RWPE1 (cell line): ENCODE data around the gene CCNF.

ENCODE experiments used
- CTCF ChIA-PET: fragments of 350-600 bp; sonication (Branson Sonifier 250); formaldehyde crosslinking; extraction: SDS; loops from one replicate; lab custom pipeline; 2021; lab: Yijun Ruan, JAX
- POLR2A ChIA-PET: fragments of 400-600 bp; formaldehyde crosslinking; extraction: SDS; loops from one replicate; lab custom pipeline; 2020; ENCODE audit warnings: antibody characterized with exemption; ENCODE audit not compliant: low non-redundant PET; lab: Yijun Ruan, JAX
- DNase-seq: peaks from one replicate; pipeline ENCODE4 v3.0.0; 2012; ENCODE audit warnings: low spot score
- H3K27ac ChIP-seq: fragments of 450-650 bp; 2 replicates; pipeline ENCODE4 v1.5.1; 2017
- TF ChIP-seq, protein P1 (sequence below): fragments of 450-650 bp; conservative IDR thresholded peaks from 2 replicates; pipeline ENCODE4 v1.5.1; 2017; ENCODE audit warnings: low read depth, mild to moderate bottlenecking

The CCNF gene

DNA sequence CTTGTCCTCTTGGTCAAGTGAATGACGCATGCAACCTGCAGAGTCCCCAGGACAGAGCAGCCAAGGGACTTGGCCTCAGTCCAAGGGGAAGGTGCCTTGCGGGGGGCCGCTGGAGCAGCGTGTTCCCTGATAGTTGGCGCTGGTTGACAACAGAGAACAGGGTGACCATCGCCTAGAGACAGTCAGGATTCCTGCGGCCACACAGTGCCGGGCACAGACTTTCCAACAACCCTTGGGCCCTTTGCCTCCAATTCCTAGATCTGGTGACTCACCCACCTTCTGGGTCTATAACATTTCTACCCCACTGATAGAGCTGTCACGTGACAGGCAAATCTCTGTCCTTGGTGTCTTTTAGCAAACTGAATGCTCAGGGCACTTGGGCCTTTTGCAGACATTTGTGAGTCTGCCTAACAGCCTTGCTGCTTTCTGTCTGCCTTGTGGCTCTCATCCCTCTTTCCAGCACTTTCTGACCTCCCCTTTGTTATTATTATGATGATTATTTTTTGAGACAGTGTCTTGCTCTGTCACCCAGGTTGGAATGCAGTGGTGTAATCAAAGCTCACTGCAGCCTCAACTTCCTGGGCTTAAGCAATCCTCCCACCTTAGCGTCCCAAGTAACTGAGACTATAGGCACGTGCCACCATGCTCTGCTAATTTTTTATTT is 18.8 kb downstream of the CCNF start:
- ChIA-PET POLR2A (interaction anchor here (0.6 kb wide), 1 partner anchor 573 kb away, joined by 3 read pairs; no protein-coding TSS in a partner anchor), CTCF (no interaction called here)
- TF ChIP-seq, protein P1, sequence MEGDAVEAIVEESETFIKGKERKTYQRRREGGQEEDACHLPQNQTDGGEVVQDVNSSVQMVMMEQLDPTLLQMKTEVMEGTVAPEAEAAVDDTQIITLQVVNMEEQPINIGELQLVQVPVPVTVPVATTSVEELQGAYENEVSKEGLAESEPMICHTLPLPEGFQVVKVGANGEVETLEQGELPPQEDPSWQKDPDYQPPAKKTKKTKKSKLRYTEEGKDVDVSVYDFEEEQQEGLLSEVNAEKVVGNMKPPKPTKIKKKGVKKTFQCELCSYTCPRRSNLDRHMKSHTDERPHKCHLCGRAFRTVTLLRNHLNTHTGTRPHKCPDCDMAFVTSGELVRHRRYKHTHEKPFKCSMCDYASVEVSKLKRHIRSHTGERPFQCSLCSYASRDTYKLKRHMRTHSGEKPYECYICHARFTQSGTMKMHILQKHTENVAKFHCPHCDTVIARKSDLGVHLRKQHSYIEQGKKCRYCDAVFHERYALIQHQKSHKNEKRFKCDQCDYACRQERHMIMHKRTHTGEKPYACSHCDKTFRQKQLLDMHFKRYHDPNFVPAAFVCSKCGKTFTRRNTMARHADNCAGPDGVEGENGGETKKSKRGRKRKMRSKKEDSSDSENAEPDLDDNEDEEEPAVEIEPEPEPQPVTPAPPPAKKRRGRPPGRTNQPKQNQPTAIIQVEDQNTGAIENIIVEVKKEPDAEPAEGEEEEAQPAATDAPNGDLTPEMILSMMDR: no peak
- H3K27ac ChIP-seq: peak overlapping the region; percentile 23
- DNase-seq: no peak

DNA sequence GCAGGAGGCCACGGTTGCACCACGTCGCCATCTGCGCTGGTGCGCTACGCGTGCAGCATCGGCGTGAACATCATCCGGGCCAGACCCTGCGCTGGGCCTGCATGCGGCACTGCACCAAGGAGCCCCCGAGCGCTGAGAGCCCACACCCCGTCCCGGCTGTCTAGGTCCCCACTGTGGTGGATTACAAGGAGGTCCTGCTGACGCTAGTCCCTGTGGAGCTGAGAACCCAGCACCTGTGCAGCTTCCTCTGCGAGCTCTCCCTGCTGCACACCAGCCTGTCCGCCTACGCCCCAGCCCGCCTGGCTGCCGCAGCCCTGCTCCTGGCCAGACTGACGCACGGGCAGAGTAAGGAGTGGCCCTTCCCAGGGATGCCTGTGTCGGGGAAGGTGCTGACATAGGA is 19.9 kb downstream of the CCNF start:
- TF ChIP-seq, protein P1: no peak
- DNase-seq: no peak
- POLR2A ChIA-PET: no interaction called here
- CTCF ChIA-PET: interaction anchor here (0.6 kb wide), 1 partner anchor 271 kb away, joined by 5 read pairs; no protein-coding TSS in a partner anchor
- no peak overlapping the region; the same call in 1 of the 2 replicates for H3K27ac ChIP-seq

DNA sequence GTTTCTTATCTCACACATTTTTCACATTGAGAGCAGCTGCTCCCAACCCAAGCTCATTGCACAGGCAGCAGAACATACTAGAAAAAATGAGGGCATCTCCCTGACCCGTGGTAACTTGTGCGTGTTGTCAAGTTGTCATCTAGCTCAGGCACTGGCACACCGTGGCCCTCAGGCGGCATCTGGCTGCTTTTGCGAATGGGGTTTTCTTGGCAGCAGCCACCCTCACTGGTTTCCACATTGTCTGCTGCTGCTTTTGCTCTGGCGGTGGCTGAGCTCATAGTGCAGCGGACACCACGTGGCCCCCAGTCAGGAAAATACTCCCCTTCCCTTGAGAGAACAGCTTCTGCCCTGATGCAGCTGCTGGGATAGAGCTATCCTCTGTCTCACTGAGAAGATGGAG is 21.3 kb downstream of the CCNF start:
- CTCF ChIA-PET: interaction anchor here (0.5 kb wide), 1 partner anchor 134 kb away, joined by 3 read pairs; no protein-coding TSS in a partner anchor
- no peak for DNase-seq
- POLR2A ChIA-PET: no interaction called here
- 0 out of 2 replicates have a peak overlapping the region, but pooled peaks have one; percentile 10 for H3K27ac ChIP-seq
- TF ChIP-seq, protein P1: no peak

DNA sequence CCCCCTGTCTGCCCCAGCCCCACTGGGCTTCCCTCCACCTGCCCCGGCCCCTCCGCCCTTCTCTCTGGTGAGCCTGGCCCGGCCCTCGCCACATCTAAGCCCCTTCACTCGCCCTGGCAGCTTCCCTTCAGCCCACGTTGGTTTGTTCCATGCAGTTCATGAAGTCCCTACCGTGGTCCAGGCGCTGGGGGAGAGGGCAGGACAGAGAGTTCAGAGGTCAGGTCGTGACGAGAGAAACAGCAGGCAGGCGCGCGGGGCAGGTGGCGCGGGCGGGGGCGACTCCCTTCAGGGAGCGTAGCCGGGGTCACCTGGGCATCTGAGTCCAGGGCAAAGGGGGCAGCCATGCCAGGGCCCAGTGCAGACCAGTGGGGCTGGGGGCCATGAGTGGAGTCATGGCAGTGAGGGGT is 21.7 kb downstream of the CCNF start:
- POLR2A ChIA-PET: no interaction called here

DNA sequence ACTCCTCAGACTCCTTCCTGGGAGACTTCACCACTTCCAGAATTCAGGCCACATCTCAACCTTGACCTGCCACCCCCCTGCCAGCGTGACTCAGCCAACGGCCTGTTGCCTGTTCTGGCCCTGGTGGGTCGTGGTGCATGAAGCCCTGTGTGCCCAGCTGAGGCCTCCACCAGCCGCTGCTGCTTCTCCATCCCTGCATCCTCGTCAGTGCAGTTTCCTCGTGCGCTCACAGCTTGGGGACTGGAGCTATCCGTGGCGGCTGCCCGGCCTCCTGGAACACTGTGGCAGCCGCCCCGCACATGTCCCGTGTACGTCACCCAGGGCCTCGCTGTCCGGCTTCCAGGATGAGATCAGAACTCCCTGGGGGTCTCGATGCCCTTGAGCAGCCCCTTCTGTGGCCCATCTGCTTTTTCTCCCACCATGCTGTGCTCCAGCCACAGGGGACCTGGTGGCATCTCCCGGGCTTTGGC is 22.6 kb downstream of the CCNF start:
- TF ChIP-seq, protein P1: no peak
- POLR2A ChIA-PET: no interaction called here

More for the DNA sequence above, 21.7 kb downstream of the CCNF start:
- no peak overlapping the region; the same call in 1 of the 2 replicates for H3K27ac ChIP-seq
- TF ChIP-seq, protein P1: no peak
- no peak for DNase-seq
- CTCF ChIA-PET: no interaction called here

DNA sequence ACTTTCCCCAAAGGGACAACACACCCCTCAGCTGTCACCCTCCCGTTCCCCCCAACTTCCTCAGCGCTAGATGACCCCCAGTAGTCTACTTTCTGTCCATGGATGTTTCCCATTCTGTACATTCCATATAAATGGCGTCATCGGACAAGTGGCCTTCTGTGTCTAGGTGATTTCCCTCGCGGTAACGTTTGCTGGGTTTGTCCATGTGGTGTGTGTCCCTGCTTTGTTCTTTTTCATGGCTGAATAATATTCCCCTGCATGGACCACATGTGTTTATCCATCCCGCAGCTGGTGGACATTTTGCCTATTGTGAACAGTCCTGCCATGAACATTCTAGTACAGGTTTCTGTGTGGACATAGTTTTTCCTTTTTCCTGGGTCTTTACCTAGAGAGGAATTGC is 23.4 kb downstream of the CCNF start:
- CTCF ChIA-PET: interaction anchor here (0.5 to 1.1 kb wide), 2 partner anchors 49 to 95 kb away, joined by 3 to 4 read pairs; no protein-coding TSS in a partner anchor
- no peak overlapping the region for H3K27ac ChIP-seq
- TF ChIP-seq, protein P1: no peak
- POLR2A ChIA-PET: no interaction called here
- no peak for DNase-seq

More for the DNA sequence above, 22.6 kb downstream of the CCNF start:
- H3K27ac ChIP-seq: peak overlapping the region; percentile 14; the same call in 1 of the 2 replicates
- no peak for DNase-seq
- CTCF ChIA-PET: interaction anchor here (1.1 kb wide), 1 partner anchor 49 kb away, joined by 4 read pairs; no protein-coding TSS in a partner anchor
